Thyroid gland (tissue), 4 donors: ENCODE results near the gene AQP7. TPM values are rescaled to one million over a fixed set of nuclear protein-coding genes. Genes with fewer than 3 reads are reported as not detected.

Source experiments
- DNase-seq, 2 donors: peaks; one replicate each; pipeline ENCODE4 v3.0.0-alpha.2; 2019
- H3K27ac ChIP-seq, 3 donors: fragments of 200-600 bp; sonication (generic); 1 replicate in 2 of 3; 2 replicates in 1 of 3; pipeline ENCODE4 v1.5.1; 2016 to 2019; ENCODE audit warnings: mild to moderate bottlenecking in 1 of 3, moderate library complexity in 1 of 3
- H3K27me3 ChIP-seq: fragments of 200-600 bp; sonication (generic); one replicate; pipeline ENCODE4 v1.5.1; 2019
- H3K36me3 ChIP-seq, 2 donors: fragments of 200-600 bp; sonication (generic); one replicate each; pipeline ENCODE4 v1.5.1; 2016 to 2019
- H3K4me1 ChIP-seq, 2 donors: fragments of 200-600 bp; sonication (generic); one replicate each; pipeline ENCODE4 v1.5.1; 2017 to 2019
- H3K4me3 ChIP-seq, 3 donors: fragments of 200-600 bp; sonication (generic); replicated peaks in 1 of 3; 1 replicate in 2 of 3; 2 replicates in 1 of 3; pipeline ENCODE4 v1.5.1; 2016; ENCODE audit warnings: mild to moderate bottlenecking in 1 of 3
- H3K9me3 ChIP-seq: fragments of 200-600 bp; sonication (generic); one replicate; pipeline ENCODE4 v1.5.1; 2017
- CTCF ChIP-seq, 6 experiments: fragments of 200-600 bp in 3 of 6; fragments of 450-650 bp in 3 of 6; sonication (generic) in 3 of 6; IDR thresholded peaks; one replicate each; pipeline ENCODE4 v1.5.1; 2016 to 2019; ENCODE audit warnings: antibody characterized with exemption in 6 of 6, mild to moderate bottlenecking in 2 of 6, inconsistent platforms in 1 of 6, moderate library complexity in 1 of 6
- POLR2A ChIP-seq, 2 donors: fragments of 450-650 bp; IDR thresholded peaks; one replicate each; pipeline ENCODE4 v1.6.1; 2017; ENCODE audit warnings: antibody characterized with exemption in 2 of 2, mild to moderate bottlenecking in 2 of 2, moderate library complexity in 1 of 2
- WGBS, 2 donors: methylation state at CpG; one replicate each; pipeline ENCODE4 v1.1.5; 2017; 5-methylcytosine and 5-hydroxymethylcytosine counted together
- intact Hi-C: fragments of 100-400 bp; cut with DNase I; formaldehyde crosslinking; loops from one replicate; pipeline ENCODE4 v1.15.1; 2023
- total RNA-seq, 4 donors: library from RNA; depleted of rRNA; stranded (reverse); fragments of >200 nt; gene quantifications; one replicate each; pipeline ENCODE4 v1.2.3, GENCODE V29; 2016

The AQP7 gene
- total RNA-seq, 4 donors from 2014 or later = 1.9 to 4.7 (median 2.5) TPM

- 95 to 100% methylated on average over 10 to 12 of the region's 15 CpGs for WGBS, 2 donors
- Histone ChIP-seq H3K36me3 (no peaks in the 10 kb centered on the region), H3K4me3 (no peak overlapping the region), H3K9me3 (no peaks in the 10 kb centered on the region), H3K27me3 (no peaks in the 10 kb centered on the region), H3K4me1 (peaks cover 3 to 26% of the 10 kb centered on the region in 2 donors), H3K27ac (no peak overlapping the region)
- intact Hi-C loops = no loop called here
- no peak for DNase-seq
- no peak for TF ChIP-seq CTCF (IDR thresholded peaks at IDR 0.05)
- no peak for TF ChIP-seq POLR2A (IDR thresholded peaks at IDR 0.05)
Observed at GRCh38 chr9:33442125-33442524, 39.8 kb upstream of the AQP7 start.

GRCh38 chr9:33440609-33441008 is 38.2 kb upstream of the AQP7 start:
- TF ChIP-seq POLR2A (IDR thresholded peaks at IDR 0.05) (no peak), CTCF (IDR thresholded peaks at IDR 0.05) (no peak)
- WGBS, 2 donors = 93 to 100% methylated on average over 1 of the region's 1 CpG
- intact Hi-C loops = no loop called here
- Histone ChIP-seq H3K4me3 (no peak overlapping the region), H3K27me3 (no peaks in the 10 kb centered on the region), H3K4me1 (peaks cover 3 to 14% of the 10 kb centered on the region in 2 donors), H3K36me3 (no peaks in the 10 kb centered on the region), H3K27ac (no peak overlapping the region), H3K9me3 (no peaks in the 10 kb centered on the region)
- DNase-seq = no peak

GRCh38 chr9:33440204-33440603 is 37.8 kb upstream of the AQP7 start:
- no peak overlapping the region for H3K27ac ChIP-seq
- no peaks in the 10 kb centered on the region for H3K36me3 ChIP-seq
- 85 to 89% methylated on average over 7 of the region's 7 CpGs for WGBS, 2 donors
- intact Hi-C loops = no loop called here
- no peak for DNase-seq
- H3K4me3 ChIP-seq = no peak overlapping the region
- no peaks in the 10 kb centered on the region for H3K27me3 ChIP-seq
- no peak for TF ChIP-seq POLR2A (IDR thresholded peaks at IDR 0.05)
- TF ChIP-seq CTCF (IDR thresholded peaks at IDR 0.05) = no peak
- H3K9me3 ChIP-seq = no peaks in the 10 kb centered on the region
- H3K4me1 ChIP-seq = peaks cover 0 to 10% of the 10 kb centered on the region in 2 donors

GRCh38 chr9:33439731-33440130 is 37.4 kb upstream of the AQP7 start:
- Histone ChIP-seq H3K27me3 (no peaks in the 10 kb centered on the region), H3K9me3 (no peaks in the 10 kb centered on the region), H3K4me1 (peaks cover 4 to 11% of the 10 kb centered on the region in 2 donors), H3K27ac (no peak overlapping the region), H3K36me3 (no peaks in the 10 kb centered on the region), H3K4me3 (no peak overlapping the region)
- intact Hi-C loops = no loop called here
- no peak for DNase-seq
- 75 to 83% methylated on average over 5 to 6 of the region's 6 CpGs for WGBS, 2 donors
- no peak for TF ChIP-seq CTCF (IDR thresholded peaks at IDR 0.05)
- TF ChIP-seq POLR2A (IDR thresholded peaks at IDR 0.05) = no peak

- peaks cover 8 to 16% of the 10 kb centered on the region in 2 donors for H3K4me1 ChIP-seq
- no peaks in the 10 kb centered on the region for H3K36me3 ChIP-seq
- H3K9me3 ChIP-seq = no peaks in the 10 kb centered on the region
- no peak for DNase-seq
- intact Hi-C loops = no loop called here
- H3K27me3 ChIP-seq = no peaks in the 10 kb centered on the region
- no peak overlapping the region for H3K27ac ChIP-seq
- no peak overlapping the region for H3K4me3 ChIP-seq
- TF ChIP-seq POLR2A (IDR thresholded peaks at IDR 0.05) (no peak), CTCF (IDR thresholded peaks at IDR 0.05) (no peak)
- WGBS, 2 donors = 57 to 78% methylated on average over 7 of the region's 7 CpGs
Observed at GRCh38 chr9:33438926-33439680, 36.7 kb upstream of the AQP7 start.
